Thyroid gland (tissue), 4 donors: ENCODE results near the gene FARSA. TPM values are rescaled to one million over a fixed set of nuclear protein-coding genes. Genes with fewer than 3 reads are reported as not detected.

Experiments used
- DNase-seq, 2 donors: peaks; one replicate each; pipeline ENCODE4 v3.0.0-alpha.2; 2019
- H3K27ac ChIP-seq, 3 donors: fragments of 200-600 bp; sonication (generic); 1 replicate in 2 of 3; 2 replicates in 1 of 3; pipeline ENCODE4 v1.5.1; 2016 to 2019; ENCODE audit warnings: mild to moderate bottlenecking in 1 of 3, moderate library complexity in 1 of 3
- H3K27me3 ChIP-seq: fragments of 200-600 bp; sonication (generic); one replicate; pipeline ENCODE4 v1.5.1; 2019
- H3K36me3 ChIP-seq, 2 donors: fragments of 200-600 bp; sonication (generic); one replicate each; pipeline ENCODE4 v1.5.1; 2016 to 2019
- H3K4me1 ChIP-seq, 2 donors: fragments of 200-600 bp; sonication (generic); one replicate each; pipeline ENCODE4 v1.5.1; 2017 to 2019
- H3K4me3 ChIP-seq, 3 donors: fragments of 200-600 bp; sonication (generic); replicated peaks in 1 of 3; 1 replicate in 2 of 3; 2 replicates in 1 of 3; pipeline ENCODE4 v1.5.1; 2016; ENCODE audit warnings: mild to moderate bottlenecking in 1 of 3
- H3K9me3 ChIP-seq: fragments of 200-600 bp; sonication (generic); one replicate; pipeline ENCODE4 v1.5.1; 2017
- CTCF ChIP-seq, 6 experiments: fragments of 200-600 bp in 3 of 6; fragments of 450-650 bp in 3 of 6; sonication (generic) in 3 of 6; IDR thresholded peaks; one replicate each; pipeline ENCODE4 v1.5.1; 2016 to 2019; ENCODE audit warnings: antibody characterized with exemption in 6 of 6, mild to moderate bottlenecking in 2 of 6, inconsistent platforms in 1 of 6, moderate library complexity in 1 of 6
- POLR2A ChIP-seq, 2 donors: fragments of 450-650 bp; IDR thresholded peaks; one replicate each; pipeline ENCODE4 v1.6.1; 2017; ENCODE audit warnings: antibody characterized with exemption in 2 of 2, mild to moderate bottlenecking in 2 of 2, moderate library complexity in 1 of 2
- WGBS, 2 donors: methylation state at CpG; one replicate each; pipeline ENCODE4 v1.1.5; 2017; 5-methylcytosine and 5-hydroxymethylcytosine counted together
- intact Hi-C: fragments of 100-400 bp; cut with DNase I; formaldehyde crosslinking; loops from one replicate; pipeline ENCODE4 v1.15.1; 2023
- total RNA-seq, 4 donors: library from RNA; depleted of rRNA; stranded (reverse); fragments of >200 nt; gene quantifications; one replicate each; pipeline ENCODE4 v1.2.3, GENCODE V29; 2016

The FARSA gene
- total RNA-seq, 4 donors from 2014 or later: 43.5 to 61.5 (median 53.4) TPM

- intact Hi-C loops: loop anchor here (10.0 kb wide), 1 partner anchor 54 kb away; the partner anchor contains the start of genes CALR and FARSA
- H3K27me3 ChIP-seq: no peaks in the 10 kb centered on the region
Measured at GRCh38 chr19:12881172-12881808, 52.2 kb downstream of the FARSA start, which contains the start of gene DNASE2. Gene DNASE2 (minus strand): TSS chr19:12881449. CDS start chr19:12881375, 74 bp downstream.

GRCh38 chr19:12880551-12881171, 52.9 kb downstream of the FARSA start:
- no peak for TF ChIP-seq POLR2A (IDR thresholded peaks at IDR 0.05)
- no peak for TF ChIP-seq CTCF (IDR thresholded peaks at IDR 0.05)
- intact Hi-C loops: loop anchor here (10.0 kb wide), 1 partner anchor 54 kb away; the partner anchor contains the start of genes CALR and FARSA
- no peaks in the 10 kb centered on the region for H3K27me3 ChIP-seq
- H3K4me3 ChIP-seq: peak overlapping the region in 2 of 3 donors; percentile 55 to 72
- H3K36me3 ChIP-seq: peaks cover 8 to 9% of the 10 kb centered on the region in 2 donors
- peak; percentile 60 to 63 for DNase-seq
- peaks cover 10 to 18% of the 10 kb centered on the region in 2 donors for H3K4me1 ChIP-seq
- no peaks in the 10 kb centered on the region for H3K9me3 ChIP-seq
- peak overlapping the region; percentile 69 to 86 (median 79) for H3K27ac ChIP-seq
- WGBS, 2 donors: 17% methylated on average over 18 to 26 of the region's 29 CpGs

More at GRCh38 chr19:12881172-12881808, 52.2 kb downstream of the FARSA start, which contains the start of gene DNASE2:
- Histone ChIP-seq H3K27ac (peak within 1 kb of the TSS; percentile 69 to 86 (median 79)), H3K4me3 (peak within 1 kb of the TSS in 2 of 3 donors; percentile 55 to 72), H3K9me3 (no peaks in the 10 kb centered on the region), H3K36me3 (peaks cover 8 to 9% of the 10 kb centered on the region in 2 donors), H3K4me1 (peaks cover 14 to 21% of the 10 kb centered on the region in 2 donors)
- peak; percentile 99 for DNase-seq
- peak in 1 of 2 donors; percentile 94 for TF ChIP-seq POLR2A (IDR thresholded peaks at IDR 0.05)
- no peak for TF ChIP-seq CTCF (IDR thresholded peaks at IDR 0.05)
- WGBS, 2 donors: 0% methylated on average over 26 to 34 of the region's 38 CpGs

- Histone ChIP-seq H3K27me3 (no peaks in the 10 kb centered on the region), H3K9me3 (no peaks in the 10 kb centered on the region), H3K27ac (no peak overlapping the region), H3K4me1 (peaks cover 0 to 1% of the 10 kb centered on the region in 2 donors), H3K4me3 (no peak overlapping the region), H3K36me3 (peaks cover 8 to 9% of the 10 kb centered on the region in 2 donors)
- 95 to 96% methylated on average over 6 of the region's 6 CpGs for WGBS, 2 donors
- TF ChIP-seq POLR2A (IDR thresholded peaks at IDR 0.05) (no peak), CTCF (IDR thresholded peaks at IDR 0.05) (no peak)
- DNase-seq: no peak
- intact Hi-C loops: no loop called here
Measured at GRCh38 chr19:12875086-12875485, 58.4 kb downstream of the FARSA start.

GRCh38 chr19:12873891-12874745, 59.4 kb downstream of the FARSA start:
- Histone ChIP-seq H3K36me3 (peaks cover 8 to 9% of the 10 kb centered on the region in 2 donors), H3K4me1 (no peaks in the 10 kb centered on the region), H3K27me3 (no peaks in the 10 kb centered on the region), H3K4me3 (no peak overlapping the region), H3K9me3 (no peaks in the 10 kb centered on the region), H3K27ac (no peak overlapping the region)
- 89 to 96% methylated on average over 29 to 41 of the region's 86 CpGs for WGBS, 2 donors
- no peak for TF ChIP-seq CTCF (IDR thresholded peaks at IDR 0.05)
- TF ChIP-seq POLR2A (IDR thresholded peaks at IDR 0.05): no peak
- intact Hi-C loops: no loop called here
- DNase-seq: no peak
